Activated naive CD4-positive, alpha-beta T cell treated with Interleukin-2 at 50 U/mL for 16 hours (primary cell): ENCODE results near the gene CHST3.

ENCODE experiments used
- DNase-seq: peaks from one replicate; pipeline ENCODE4 v3.0.0-alpha.2; 2020

Gene CHST3

GRCh38 chr10:71990706-71991269 lies 26.6 kb downstream of the CHST3 start:
- no peak for DNase-seq

GRCh38 chr10:71995449-71995848 lies 31.3 kb downstream of the CHST3 start:
- DNase-seq = no peak

- no peak for DNase-seq
These were observed 31.8 kb downstream of the CHST3 start for GRCh38 chr10:71995887-71996575.

- DNase-seq = no peak
These were observed 32.6 kb downstream of the CHST3 start for GRCh38 chr10:71996592-71997371.

GRCh38 chr10:71998119-71998839 lies 34.1 kb downstream of the CHST3 start:
- DNase-seq = no peak

GRCh38 chr10:71998840-71999194 lies 34.6 kb downstream of the CHST3 start:
- no peak for DNase-seq

GRCh38 chr10:71999360-72000072 lies 35.3 kb downstream of the CHST3 start:
- DNase-seq = no peak

GRCh38 chr10:72000073-72001032 lies 36.2 kb downstream of the CHST3 start:
- DNase-seq = no peak

- DNase-seq = no peak
These were observed 36.8 kb downstream of the CHST3 start for GRCh38 chr10:72001033-72001395.

GRCh38 chr10:72002354-72003295 lies 38.4 kb downstream of the CHST3 start:
- DNase-seq = no peak

- DNase-seq = no peak
These were observed 41.8 kb downstream of the CHST3 start for GRCh38 chr10:72006026-72006425.

GRCh38 chr10:72007246-72007892 lies 43.2 kb downstream of the CHST3 start:
- DNase-seq = no peak

GRCh38 chr10:72008096-72008981 lies 44.1 kb downstream of the CHST3 start:
- DNase-seq = no peak

- DNase-seq = no peak
These were observed 44.8 kb downstream of the CHST3 start for GRCh38 chr10:72009051-72009424.

GRCh38 chr10:72009425-72010081 lies 45.4 kb downstream of the CHST3 start:
- no peak for DNase-seq

GRCh38 chr10:72010234-72010973 lies 46.2 kb downstream of the CHST3 start:
- DNase-seq = no peak

GRCh38 chr10:72011016-72011415 lies 46.8 kb downstream of the CHST3 start:
- no peak for DNase-seq

- no peak for DNase-seq
These were observed 47.3 kb downstream of the CHST3 start for GRCh38 chr10:72011468-72011867.
